Coronary artery (tissue), 2 donors: ENCODE results near the gene RAP2B.
"Not testable (repeated sequence)": the region's sequence is repeated elsewhere in the genome, so short reads cannot be mapped to it uniquely, and the experiment has no call there.

Experiments used
- DNase-seq: peaks from one replicate; pipeline ENCODE4 v3.0.0-alpha.2; 2017; ENCODE audit warnings: low spot score
- H3K27ac ChIP-seq, 2 donors: fragments of 200-600 bp; sonication (generic); one replicate each; pipeline ENCODE4 v1.5.1; 2016 to 2019
- H3K4me3 ChIP-seq: fragments of 200-600 bp; sonication (generic); 2 replicates; pipeline ENCODE4 v1.5.1; 2016; ENCODE audit warnings: mild to moderate bottlenecking, moderate library complexity
- CTCF ChIP-seq: fragments of 200-600 bp; sonication (generic); IDR thresholded peaks from one replicate; pipeline ENCODE4 v1.5.1; 2019; ENCODE audit warnings: antibody characterized with exemption

Gene RAP2B

GRCh38 chr3:153173758-153174516 is 11.9 kb downstream of the RAP2B start:
- H3K4me3 ChIP-seq = no peak overlapping the region
- H3K27ac ChIP-seq = no peak overlapping the region
- TF ChIP-seq CTCF = no peak
- no peak for DNase-seq

- H3K4me3 ChIP-seq = no peak overlapping the region
- H3K27ac ChIP-seq = no peak overlapping the region
- DNase-seq = no peak
- TF ChIP-seq CTCF = no peak
Measured at GRCh38 chr3:153176197-153176596, 14.2 kb downstream of the RAP2B start.

- Histone ChIP-seq H3K27ac (no peak overlapping the region), H3K4me3 (no peak overlapping the region)
- DNase-seq = no peak
- TF ChIP-seq CTCF = no peak
Measured at GRCh38 chr3:153180860-153181372, 18.9 kb downstream of the RAP2B start.

GRCh38 chr3:153182501-153183293 is 20.7 kb downstream of the RAP2B start:
- H3K27ac ChIP-seq = no peak overlapping the region
- no peak for TF ChIP-seq CTCF
- no peak for DNase-seq
- H3K4me3 ChIP-seq = no peak overlapping the region

- H3K27ac ChIP-seq = no peak overlapping the region
- no peak for DNase-seq
- no peak overlapping the region for H3K4me3 ChIP-seq
- no peak for TF ChIP-seq CTCF
Measured at GRCh38 chr3:153190923-153191322, 28.9 kb downstream of the RAP2B start.

GRCh38 chr3:153192327-153192726 is 30.3 kb downstream of the RAP2B start:
- DNase-seq = no peak
- no peak overlapping the region for H3K4me3 ChIP-seq
- TF ChIP-seq CTCF = no peak
- no peak overlapping the region for H3K27ac ChIP-seq

GRCh38 chr3:153193786-153194476 is 31.9 kb downstream of the RAP2B start:
- not testable (repeated sequence) for H3K27ac ChIP-seq, H3K4me3 ChIP-seq, DNase-seq
